OCI-LY7 (cell line): ENCODE data around the gene DNER.

Experiments used
- EZH2phosphoT487 ChIP-seq: fragments of 200-600 bp; sonication (generic); IDR thresholded peaks from 2 replicates; pipeline ENCODE4 v1.6.1; 2018; ENCODE audit warnings: low read depth, borderline replicate concordance, mild to moderate bottlenecking, mixed run types, antibody characterized with exemption, low read length, moderate library complexity, mixed read lengths
- TF ChIP-seq, protein P1 (sequence below): fragments of 200-600 bp; sonication (generic); conservative IDR thresholded peaks from 2 replicates; pipeline ENCODE4 v1.5.1; 2014; ENCODE audit warnings: mild to moderate bottlenecking, antibody characterized with exemption, low read length, moderate library complexity, mixed read lengths

DNA sequence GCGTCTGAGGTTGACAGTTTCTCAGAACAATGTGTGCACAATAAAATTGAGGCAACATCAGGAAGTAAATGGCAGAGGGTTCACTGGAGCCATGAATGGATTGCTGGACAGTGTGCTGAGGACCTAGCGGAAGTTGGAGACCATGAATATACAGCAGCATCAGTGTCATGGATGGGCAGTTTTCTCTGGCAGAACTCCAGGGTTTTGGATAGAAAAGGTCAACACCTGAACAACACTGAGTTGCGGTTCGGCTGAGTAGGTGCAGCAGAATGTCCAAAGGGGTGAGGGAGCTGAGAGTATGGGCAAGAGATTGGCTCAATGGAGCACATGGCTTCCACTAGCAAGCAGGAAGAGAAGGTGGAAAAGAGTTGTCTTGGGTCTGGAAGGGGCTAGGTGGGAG lies 73.7 kb downstream of the DNER start:
- TF ChIP-seq, protein P1, sequence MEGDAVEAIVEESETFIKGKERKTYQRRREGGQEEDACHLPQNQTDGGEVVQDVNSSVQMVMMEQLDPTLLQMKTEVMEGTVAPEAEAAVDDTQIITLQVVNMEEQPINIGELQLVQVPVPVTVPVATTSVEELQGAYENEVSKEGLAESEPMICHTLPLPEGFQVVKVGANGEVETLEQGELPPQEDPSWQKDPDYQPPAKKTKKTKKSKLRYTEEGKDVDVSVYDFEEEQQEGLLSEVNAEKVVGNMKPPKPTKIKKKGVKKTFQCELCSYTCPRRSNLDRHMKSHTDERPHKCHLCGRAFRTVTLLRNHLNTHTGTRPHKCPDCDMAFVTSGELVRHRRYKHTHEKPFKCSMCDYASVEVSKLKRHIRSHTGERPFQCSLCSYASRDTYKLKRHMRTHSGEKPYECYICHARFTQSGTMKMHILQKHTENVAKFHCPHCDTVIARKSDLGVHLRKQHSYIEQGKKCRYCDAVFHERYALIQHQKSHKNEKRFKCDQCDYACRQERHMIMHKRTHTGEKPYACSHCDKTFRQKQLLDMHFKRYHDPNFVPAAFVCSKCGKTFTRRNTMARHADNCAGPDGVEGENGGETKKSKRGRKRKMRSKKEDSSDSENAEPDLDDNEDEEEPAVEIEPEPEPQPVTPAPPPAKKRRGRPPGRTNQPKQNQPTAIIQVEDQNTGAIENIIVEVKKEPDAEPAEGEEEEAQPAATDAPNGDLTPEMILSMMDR, result no peak
- TF ChIP-seq EZH2phosphoT487, result no peak
